ENCODE measurements around the gene FOXRED1. TPM values are rescaled to one million over a fixed set of nuclear protein-coding genes. Genes with fewer than 3 reads are reported as not detected.

The FOXRED1 gene
- total RNA-seq, 1 donor: 11.6 TPM

GRCh38 chr11:126281245-126281644 is 12.3 kb downstream of the FOXRED1 start:
- DNase-seq (ENCODE audit: insufficient read length, low spot score, missing footprints): no peak
- Histone ChIP-seq H3K27me3 (ENCODE audit: insufficient read depth, low read length) (no peaks in the 10 kb centered on the region), H3K9me3 (ENCODE audit: low read depth, low read length) (no peaks in the 10 kb centered on the region), H2AFZ (ENCODE audit: low read length) (no peak overlapping the region), H3K27ac (ENCODE audit: low read depth, low read length) (no peak overlapping the region), H3K4me2 (ENCODE audit: insufficient read depth, low read length) (no peak overlapping the region), H3K79me2 (ENCODE audit: insufficient read depth, low read length) (peaks cover 6% of the 10 kb centered on the region), H3K36me3 (ENCODE audit: insufficient read depth, low read length) (no peaks in the 10 kb centered on the region), H4K20me1 (ENCODE audit: insufficient read depth, low read length) (peaks cover 2% of the 10 kb centered on the region), H3K4me1 (ENCODE audit: insufficient read depth, low read length) (peaks cover 21% of the 10 kb centered on the region), H3K4me3 (ENCODE audit: insufficient read depth, low read length) (no peak overlapping the region)
- TF ChIP-seq CTCF (IDR thresholded peaks at IDR 0.05; ENCODE audit: extremely low read depth, low read depth, low read length): no peak

GRCh38 chr11:126281666-126282175 is 12.8 kb downstream of the FOXRED1 start:
- no peaks in the 10 kb centered on the region for H3K27me3 ChIP-seq (ENCODE audit: insufficient read depth, low read length)
- no peak for TF ChIP-seq CTCF (IDR thresholded peaks at IDR 0.05; ENCODE audit: extremely low read depth, low read depth, low read length)
- no peak overlapping the region for H3K27ac ChIP-seq (ENCODE audit: low read depth, low read length)
- H4K20me1 ChIP-seq (ENCODE audit: insufficient read depth, low read length): peaks cover 7% of the 10 kb centered on the region
- H3K4me2 ChIP-seq (ENCODE audit: insufficient read depth, low read length): peak overlapping the region; percentile 88
- H3K9me3 ChIP-seq (ENCODE audit: low read depth, low read length): no peaks in the 10 kb centered on the region
- DNase-seq (ENCODE audit: insufficient read length, low spot score, missing footprints): no peak
- peaks cover 21% of the 10 kb centered on the region for H3K4me1 ChIP-seq (ENCODE audit: insufficient read depth, low read length)
- H3K79me2 ChIP-seq (ENCODE audit: insufficient read depth, low read length): peaks cover 10% of the 10 kb centered on the region
- H2AFZ ChIP-seq (ENCODE audit: low read length): peak overlapping the region; percentile 90
- H3K36me3 ChIP-seq (ENCODE audit: insufficient read depth, low read length): no peaks in the 10 kb centered on the region
- peak overlapping the region; percentile 82 for H3K4me3 ChIP-seq (ENCODE audit: insufficient read depth, low read length)

GRCh38 chr11:126282361-126282735 is 13.4 kb downstream of the FOXRED1 start:
- DNase-seq (ENCODE audit: insufficient read length, low spot score, missing footprints): peak; percentile 90
- TF ChIP-seq CTCF (IDR thresholded peaks at IDR 0.05; ENCODE audit: extremely low read depth, low read depth, low read length): no peak
- Histone ChIP-seq H3K9me3 (ENCODE audit: low read depth, low read length) (no peaks in the 10 kb centered on the region), H4K20me1 (ENCODE audit: insufficient read depth, low read length) (peaks cover 9% of the 10 kb centered on the region), H3K4me3 (ENCODE audit: insufficient read depth, low read length) (peak overlapping the region; percentile 82), H2AFZ (ENCODE audit: low read length) (peak overlapping the region; percentile 90), H3K4me1 (ENCODE audit: insufficient read depth, low read length) (peaks cover 21% of the 10 kb centered on the region), H3K36me3 (ENCODE audit: insufficient read depth, low read length) (peaks cover 3% of the 10 kb centered on the region), H3K79me2 (ENCODE audit: insufficient read depth, low read length) (peaks cover 13% of the 10 kb centered on the region), H3K27ac (ENCODE audit: low read depth, low read length) (peak overlapping the region; percentile 62), H3K4me2 (ENCODE audit: insufficient read depth, low read length) (peak overlapping the region; percentile 88), H3K27me3 (ENCODE audit: insufficient read depth, low read length) (no peaks in the 10 kb centered on the region)

- H3K79me2 ChIP-seq (ENCODE audit: insufficient read depth, low read length): peaks cover 13% of the 10 kb centered on the region
- peak; percentile 96 for DNase-seq (ENCODE audit: insufficient read length, low spot score, missing footprints)
These were observed 14.0 kb downstream of the FOXRED1 start, which contains the start of gene TIRAP for GRCh38 chr11:126282736-126283591. TSS of gene TIRAP (plus strand) at chr11:126283093. CDS start at chr11:126290895, 7,802 bp downstream.

More at GRCh38 chr11:126282736-126283591, 14.0 kb downstream of the FOXRED1 start, which contains the start of gene TIRAP:
- H3K4me2 ChIP-seq (ENCODE audit: insufficient read depth, low read length): peak within 1 kb of the TSS; percentile 88
- peak within 1 kb of the TSS; percentile 82 for H3K4me3 ChIP-seq (ENCODE audit: insufficient read depth, low read length)
- H4K20me1 ChIP-seq (ENCODE audit: insufficient read depth, low read length): peaks cover 9% of the 10 kb centered on the region
- no peak for TF ChIP-seq CTCF (IDR thresholded peaks at IDR 0.05; ENCODE audit: extremely low read depth, low read depth, low read length)
- peak within 1 kb of the TSS; percentile 94 for H2AFZ ChIP-seq (ENCODE audit: low read length)
- H3K4me1 ChIP-seq (ENCODE audit: insufficient read depth, low read length): peaks cover 21% of the 10 kb centered on the region
- H3K36me3 ChIP-seq (ENCODE audit: insufficient read depth, low read length): peaks cover 3% of the 10 kb centered on the region
- H3K27ac ChIP-seq (ENCODE audit: low read depth, low read length): peak within 1 kb of the TSS; percentile 62
- H3K9me3 ChIP-seq (ENCODE audit: low read depth, low read length): no peaks in the 10 kb centered on the region
- no peaks in the 10 kb centered on the region for H3K27me3 ChIP-seq (ENCODE audit: insufficient read depth, low read length)
